WTC11 (cell line): ENCODE results near the gene WNK2.

Experiments used
- AFF4 ChIP-seq: sonication (generic); formaldehyde crosslinking; IDR thresholded peaks from 2 replicates; pipeline ENCODE4 v1.8.1; 2023; ENCODE audit warnings: mild to moderate bottlenecking, missing genetic modification reagents, borderline replicate concordance
- CTCF ChIP-seq: fragments of 200-600 bp; IDR thresholded peaks from 2 replicates; pipeline ENCODE4 v1.8.0; 2022; ENCODE audit warnings: antibody characterized with exemption
- FOXK1 ChIP-seq: sonication (generic); formaldehyde crosslinking; IDR thresholded peaks from 2 replicates; pipeline ENCODE4 v1.8.0; 2022; ENCODE audit warnings: mild to moderate bottlenecking, moderate library complexity, missing genetic modification reagents
- FOXP1 ChIP-seq: sonication (generic); formaldehyde crosslinking; IDR thresholded peaks from 2 replicates; pipeline ENCODE4 v1.8.0; 2022; ENCODE audit warnings: missing genetic modification reagents, mild to moderate bottlenecking, moderate library complexity, borderline replicate concordance
- JUN ChIP-seq: sonication (generic); formaldehyde crosslinking; IDR thresholded peaks from 2 replicates; pipeline ENCODE4 v1.8.0; 2023; ENCODE audit warnings: mild to moderate bottlenecking, missing genetic modification reagents
- SP1 ChIP-seq: sonication (generic); formaldehyde crosslinking; conservative IDR thresholded peaks from 2 replicates; pipeline ENCODE4 v1.8.1; 2022; ENCODE audit warnings: missing genetic modification reagents
- ZNF281 ChIP-seq: sonication (generic); formaldehyde crosslinking; IDR thresholded peaks from 2 replicates; pipeline ENCODE4 v1.8.0; 2023; ENCODE audit warnings: mild to moderate bottlenecking, missing genetic modification reagents

- TF ChIP-seq JUN = no peak
- no peak for TF ChIP-seq FOXP1 (CRISPR knock-in tag)
- TF ChIP-seq ZNF281 (CRISPR knock-in tag) = no peak
- TF ChIP-seq CTCF = no peak
- TF ChIP-seq AFF4 (CRISPR knock-in tag) = no peak
- TF ChIP-seq FOXK1 (CRISPR knock-in tag) = no peak
- no peak for TF ChIP-seq SP1 (CRISPR knock-in tag)
These were observed 111.1 kb downstream of the WNK2 start for GRCh38 chr9:93295031-93295430.
